GF-D8 (cell line): Measurements from ENCODE around the gene KRTAP10-3.
"Not testable (repeated sequence)": the region's sequence is repeated elsewhere in the genome, so short reads cannot be mapped to it uniquely, and the experiment has no call there.

Experiments
- DNase-seq: peaks from one replicate; lab custom pipeline; 2025; lab: John Stamatoyannopoulos, UW

The KRTAP10-3 gene

DNA sequence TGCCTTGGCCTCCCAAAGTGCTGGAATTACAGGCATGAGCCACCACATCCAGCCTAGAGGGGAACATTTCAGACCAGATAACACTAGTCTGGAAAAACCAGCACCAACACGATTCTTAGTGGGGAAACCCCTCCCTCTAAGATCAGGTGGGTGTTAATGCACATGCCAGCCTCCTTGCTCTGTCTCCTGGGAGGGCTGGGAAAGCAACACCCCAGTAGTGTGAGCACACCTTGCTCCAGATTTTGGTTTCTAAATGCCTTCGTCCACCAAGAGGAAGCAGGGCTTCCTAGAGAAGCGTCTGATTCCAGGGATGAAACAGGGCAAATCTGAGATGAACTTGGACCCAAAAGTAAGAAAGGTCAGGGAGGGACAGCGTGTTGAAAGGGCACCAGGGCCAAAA, 12.7 kb upstream of the KRTAP10-3 start:
- no peak for DNase-seq

DNA sequence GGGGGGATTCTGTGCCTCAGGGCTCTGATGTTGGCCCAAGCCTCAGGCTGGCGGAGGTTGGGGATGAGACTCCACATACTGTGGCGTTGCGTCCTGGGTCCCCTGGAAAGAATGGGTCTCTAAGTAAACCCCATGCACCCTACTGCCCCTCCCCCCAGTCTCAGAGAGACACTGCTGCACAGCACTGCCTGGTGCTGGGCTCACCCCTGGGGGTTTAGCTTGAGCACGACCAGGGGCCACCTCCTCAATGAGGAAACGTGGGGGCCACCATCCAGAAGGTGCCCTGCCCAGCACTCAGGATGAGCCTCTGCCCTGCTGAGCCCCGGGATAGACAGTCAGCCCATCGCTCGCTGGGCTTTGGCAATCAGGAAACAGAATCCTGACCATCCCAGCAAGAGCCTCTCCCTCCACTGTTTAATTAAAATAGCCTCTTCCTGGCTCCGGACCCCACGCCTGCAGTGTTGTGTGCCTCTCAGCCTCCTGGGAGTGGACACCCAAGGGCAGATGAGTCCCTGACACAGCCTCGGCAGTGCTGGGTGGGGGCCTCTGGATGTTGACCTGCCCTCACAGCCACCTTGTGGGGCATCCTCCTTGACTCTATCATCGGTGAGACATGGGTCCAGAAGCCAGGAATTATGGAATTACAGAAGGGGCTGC, 11.4 kb upstream of the KRTAP10-3 start:
- no peak for DNase-seq

GRCh38 chr21:44568667-44569556, 10.3 kb upstream of the KRTAP10-3 start:
- no peak for DNase-seq

DNA sequence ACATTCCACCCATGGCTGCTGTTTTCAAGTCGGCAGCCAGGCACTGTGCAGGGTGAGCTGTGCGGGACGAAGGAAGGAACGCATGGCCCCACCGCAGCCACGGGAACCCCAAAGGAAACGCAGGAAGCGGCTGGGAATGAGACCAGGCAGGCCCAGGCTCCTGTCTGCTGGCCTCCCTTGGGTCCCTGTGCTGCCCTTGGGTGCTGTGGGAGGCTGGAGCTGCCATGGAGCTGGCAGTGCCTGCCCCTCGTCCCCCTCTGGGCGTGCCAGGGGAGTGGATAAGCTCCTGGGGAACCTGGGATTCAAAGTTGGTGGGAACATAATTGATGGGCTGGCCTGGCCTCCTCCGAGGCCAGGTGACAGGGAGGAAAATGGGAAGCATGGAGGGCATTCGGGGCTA, 9.7 kb upstream of the KRTAP10-3 start:
- DNase-seq = no peak

GRCh38 chr21:44567481-44568171, 9.0 kb upstream of the KRTAP10-3 start:
- no peak for DNase-seq

- peak; percentile 33 for DNase-seq
Observed at GRCh38 chr21:44566403-44566802, 7.8 kb upstream of the KRTAP10-3 start.

- DNase-seq = no peak
Observed at GRCh38 chr21:44564886-44565598, 6.4 kb upstream of the KRTAP10-3 start.

GRCh38 chr21:44564099-44564498, 5.5 kb upstream of the KRTAP10-3 start:
- DNase-seq = no peak

GRCh38 chr21:44558329-44558675, 293 bp downstream of the KRTAP10-3 start:
- DNase-seq = not testable (repeated sequence)

GRCh38 chr21:44557491-44558328, 885 bp downstream of the KRTAP10-3 start:
- DNase-seq = no peak

DNA sequence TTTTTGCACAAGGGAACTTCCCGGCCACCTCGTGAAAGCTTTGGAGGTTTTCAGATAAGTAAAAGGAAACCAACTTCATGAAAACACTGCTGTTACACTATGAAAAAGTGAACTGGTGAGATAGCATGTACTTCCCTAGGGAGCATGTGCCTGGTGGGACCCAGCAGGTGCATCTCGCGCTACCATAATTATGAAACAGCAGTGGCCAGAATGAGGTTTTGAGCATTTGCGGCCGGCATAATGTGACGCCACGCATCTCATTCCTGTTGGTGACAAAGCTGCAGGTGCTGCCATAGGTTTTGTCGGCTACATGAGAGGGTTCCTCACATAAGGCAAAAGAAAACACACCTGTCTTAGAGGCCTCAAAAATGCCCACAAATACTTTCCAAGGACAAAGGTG, 1.7 kb downstream of the KRTAP10-3 start:
- peak; percentile 41 for DNase-seq

DNA sequence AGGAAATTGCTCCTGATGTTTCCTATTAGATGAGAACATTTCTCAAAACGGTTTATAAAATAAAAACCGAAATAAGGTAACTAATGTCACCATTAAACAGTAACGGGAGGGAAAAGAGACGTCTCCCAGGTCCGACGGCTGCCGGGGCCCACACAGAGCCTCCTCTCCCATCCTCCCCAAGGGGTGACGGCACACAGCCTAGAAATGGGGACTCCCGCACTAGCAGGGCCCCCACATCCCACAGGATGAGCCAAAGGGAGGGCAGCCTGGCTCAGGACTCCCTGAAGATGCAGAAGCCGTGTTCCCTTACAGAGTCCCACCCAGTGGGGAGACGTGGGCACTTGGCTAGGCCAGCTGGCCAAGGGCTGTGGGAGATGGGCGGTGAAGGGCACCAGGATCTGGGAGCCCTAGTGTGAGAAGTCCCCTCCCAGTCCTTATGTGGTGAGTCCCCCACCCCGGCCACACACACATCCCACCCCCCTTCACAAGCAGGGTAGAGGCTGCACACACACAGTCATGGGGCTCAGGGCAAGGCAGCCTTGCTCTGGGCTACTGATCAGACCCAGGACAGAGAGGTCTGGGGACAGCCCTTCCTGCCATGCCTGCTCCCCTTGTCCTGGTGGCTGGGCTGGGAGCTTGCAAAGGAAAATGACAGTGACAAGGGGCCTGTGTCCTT, 3.3 kb downstream of the KRTAP10-3 start:
- no peak for DNase-seq

DNA sequence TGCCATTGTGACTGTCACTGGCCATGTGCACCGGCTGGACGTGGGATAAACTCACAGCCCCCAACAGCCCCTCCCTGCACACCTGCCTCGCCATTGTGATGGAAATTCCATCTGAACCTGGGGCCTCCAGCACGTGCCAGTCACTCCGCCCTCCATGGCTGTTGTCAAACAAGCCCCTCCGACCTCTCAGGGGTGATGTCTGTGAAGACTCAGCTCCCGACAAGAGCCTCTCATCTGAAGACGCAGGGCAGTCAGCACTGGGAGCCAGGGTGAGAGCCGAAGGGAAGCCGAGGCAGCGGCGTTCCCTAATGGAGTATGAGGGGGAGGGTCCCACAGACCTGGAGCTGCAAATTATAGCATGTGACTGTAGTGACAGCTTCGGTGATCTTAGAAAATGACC, 5.9 kb downstream of the KRTAP10-3 start:
- no peak for DNase-seq

DNA sequence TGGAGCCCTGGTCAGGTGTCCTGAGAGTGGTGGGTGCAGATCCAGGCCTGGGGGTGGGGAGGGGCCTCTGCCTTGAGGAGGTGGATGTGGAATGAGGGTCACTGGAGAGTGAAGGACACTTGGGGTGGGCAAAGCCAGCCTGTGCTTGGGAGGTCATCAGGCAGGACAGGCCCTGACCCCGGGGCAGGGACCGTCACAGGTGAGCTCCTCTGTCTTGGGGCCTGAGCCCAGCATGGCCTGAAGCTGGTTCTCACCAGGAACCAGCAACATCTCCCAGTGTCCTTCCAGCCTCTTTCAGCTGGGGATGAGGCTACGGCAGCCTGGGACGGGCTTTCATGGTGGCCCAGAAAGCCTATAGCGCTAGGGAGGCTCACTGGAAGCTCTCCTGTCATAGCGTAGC, 6.5 kb downstream of the KRTAP10-3 start:
- DNase-seq = no peak

DNA sequence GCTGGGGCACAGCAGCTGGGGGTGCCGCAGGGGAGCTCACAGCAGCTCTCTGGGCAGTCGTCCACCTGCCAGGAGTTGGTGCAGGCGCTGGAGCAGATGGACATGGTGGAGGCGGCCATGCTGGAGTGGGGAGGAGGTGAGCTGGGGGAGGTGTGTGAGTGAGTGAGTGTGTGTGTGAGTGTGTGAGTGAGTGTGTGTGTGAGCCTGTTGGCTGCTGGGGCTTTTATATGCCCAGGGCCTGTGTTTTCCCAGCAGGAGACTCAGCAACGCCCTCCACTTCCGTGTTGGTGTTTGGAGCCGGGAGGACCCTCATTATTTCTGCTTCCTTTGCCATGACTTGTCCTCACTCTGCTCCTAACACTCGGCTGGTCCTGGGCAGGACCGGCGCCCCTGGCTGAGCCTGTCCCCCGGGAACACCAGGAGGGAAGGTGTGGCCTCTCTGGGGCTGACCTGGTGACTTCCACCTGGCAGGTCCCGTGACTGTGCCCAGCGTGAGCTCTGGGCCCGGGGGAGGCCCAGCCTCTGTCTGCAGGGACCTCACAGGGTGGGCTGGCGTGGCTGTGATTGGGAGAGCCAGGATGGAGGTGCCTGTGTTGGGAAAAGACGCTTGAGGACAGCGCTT, 7.1 kb downstream of the KRTAP10-3 start, which contains the start of gene KRTAP10-2:
Gene KRTAP10-2, minus strand, starts transcription at position 166 of the 622 bp plus-strand sequence. Its CDS starts 47 bp downstream, at position 119.
- DNase-seq = no peak

- DNase-seq = no peak
Observed at GRCh38 chr21:44550807-44551206, 7.8 kb downstream of the KRTAP10-3 start.

DNA sequence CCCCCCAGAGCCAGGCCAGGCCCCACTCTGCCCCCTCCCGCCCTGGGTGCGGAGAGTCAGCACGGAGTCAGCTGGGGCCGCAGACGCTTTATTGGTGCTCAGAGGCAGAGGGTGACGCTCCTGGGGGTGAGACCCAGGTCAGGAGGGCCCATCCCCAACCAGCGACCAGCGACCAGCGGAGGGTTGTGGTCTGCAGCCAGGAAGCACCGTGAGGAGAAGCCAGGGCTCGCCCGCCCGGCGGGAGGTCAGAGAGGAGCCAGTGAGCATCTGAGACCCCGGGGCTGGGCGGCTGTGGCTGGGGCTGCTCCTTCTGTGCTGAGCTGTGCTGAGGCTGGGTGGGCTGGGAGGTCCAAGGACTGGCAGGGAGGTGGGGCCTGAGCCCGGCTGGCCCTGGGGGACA, 8.3 kb downstream of the KRTAP10-3 start:
- DNase-seq = not testable (repeated sequence)

- no peak for DNase-seq
Observed at GRCh38 chr21:44549525-44550211, 8.9 kb downstream of the KRTAP10-3 start.

DNA sequence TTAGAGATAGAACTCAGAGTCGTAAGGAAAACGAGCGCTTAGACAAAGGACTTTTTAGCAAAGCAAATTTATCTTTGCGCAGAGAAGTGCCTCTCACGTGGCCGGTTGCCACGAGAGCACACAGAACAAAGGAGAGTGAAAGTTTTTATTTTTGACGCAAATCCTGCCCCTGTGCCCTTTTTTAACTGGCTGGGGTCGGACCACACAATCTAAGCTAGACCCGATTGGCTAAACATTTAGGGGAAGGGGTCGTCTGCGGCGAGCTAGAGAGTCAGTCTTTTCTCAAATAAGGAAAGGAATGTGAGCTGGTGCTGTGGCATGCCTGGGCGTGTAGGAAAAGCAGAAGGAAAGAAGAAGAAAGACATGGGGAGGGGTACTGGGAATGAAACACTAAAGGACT, 9.7 kb downstream of the KRTAP10-3 start:
- DNase-seq = no peak

DNA sequence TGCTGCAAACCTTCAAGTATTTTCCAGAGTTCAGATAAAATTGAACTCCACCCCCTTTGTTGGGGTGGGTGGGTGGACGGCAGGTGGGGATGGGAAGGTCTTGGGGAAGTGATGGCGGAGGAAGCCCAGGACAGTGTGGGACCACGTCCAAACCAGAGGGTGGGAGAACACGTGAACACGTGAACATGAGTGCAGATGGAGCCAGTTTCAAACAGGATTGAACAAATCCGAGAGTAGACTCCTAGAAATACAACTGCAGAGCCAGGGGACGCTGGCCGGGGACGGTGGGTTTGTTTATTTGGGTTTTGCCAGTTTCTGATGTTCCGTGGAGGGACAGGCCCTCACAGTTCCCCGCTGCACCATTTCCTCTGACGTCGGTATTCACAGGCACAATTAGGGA, 10.2 kb downstream of the KRTAP10-3 start:
- DNase-seq = no peak
